Stimulated activated CD4-positive, alpha-beta T cell treated with anti-CD3 and anti-CD28 coated beads, Interleukin-2, amount 100 ng/mL, for 48 hours (primary cell): ENCODE results near the gene FGB.

Source experiments
- DNase-seq, 2 donors: peaks; one replicate each; pipeline ENCODE4 v3.0.0-alpha.2; 2020

Gene FGB

GRCh38 chr4:154562697-154563254 lies at the start of gene FGB:
Gene FGB, plus strand, starts transcription at chr4:154563011. Its CDS starts 8 bp downstream, at chr4:154563019.
- DNase-seq = no peak

DNA sequence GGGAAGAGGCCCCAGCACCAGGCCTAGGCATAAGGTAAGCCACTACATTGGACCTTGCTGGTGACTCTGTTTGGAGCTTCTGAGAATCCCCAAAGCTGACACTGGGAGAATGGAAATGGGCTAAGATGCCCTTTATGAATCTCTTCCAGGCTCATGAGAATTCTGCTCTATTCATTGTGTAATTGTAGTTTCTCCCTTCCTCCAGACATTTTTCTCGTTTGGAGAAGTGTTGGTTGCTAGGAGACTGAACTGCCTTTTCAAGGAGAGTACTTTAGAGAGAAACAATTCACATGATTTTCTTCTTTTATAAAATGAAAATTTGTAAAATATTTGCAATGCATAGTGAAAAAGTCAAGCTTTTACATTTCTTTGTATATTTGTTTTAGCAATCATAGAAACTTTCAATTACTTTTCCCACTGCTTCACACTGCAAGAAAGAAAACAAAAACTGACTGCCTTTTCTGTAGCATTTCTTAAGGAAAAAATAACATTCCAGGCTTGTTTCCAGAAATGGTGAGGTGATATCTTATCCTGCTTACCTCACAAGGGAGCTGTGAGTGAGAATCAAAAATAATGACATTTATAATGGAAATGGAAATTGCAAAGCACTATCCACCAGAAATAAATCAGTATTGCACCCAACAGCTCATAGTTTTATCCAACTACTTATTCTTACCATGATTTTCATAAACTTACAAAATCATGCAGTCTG lies 46.3 kb upstream of the FGB start:
- no peak for DNase-seq

- no peak for DNase-seq
Measured at GRCh38 chr4:154517591-154517990, 45.2 kb upstream of the FGB start.

GRCh38 chr4:154519214-154519613 lies 43.6 kb upstream of the FGB start:
- DNase-seq = no peak

DNA sequence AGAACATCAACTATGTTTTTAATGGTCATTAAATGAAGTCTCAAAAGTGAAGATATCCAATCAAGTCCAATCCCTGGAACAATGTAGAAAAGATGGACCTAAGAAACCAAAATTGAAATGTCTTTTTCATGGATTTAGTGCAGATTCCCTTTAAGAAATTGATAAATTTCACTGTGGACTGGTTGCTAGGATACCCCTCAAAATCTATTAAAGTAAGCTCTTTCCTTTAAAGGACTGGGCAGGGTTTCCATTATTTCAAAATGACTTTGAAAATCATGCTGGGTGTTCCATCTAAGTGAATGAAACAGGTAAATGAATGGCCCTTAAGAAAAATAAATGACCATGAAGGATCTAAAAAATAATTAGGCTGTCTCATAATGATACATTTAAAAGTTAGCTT lies 41.2 kb upstream of the FGB start:
- DNase-seq = no peak

DNA sequence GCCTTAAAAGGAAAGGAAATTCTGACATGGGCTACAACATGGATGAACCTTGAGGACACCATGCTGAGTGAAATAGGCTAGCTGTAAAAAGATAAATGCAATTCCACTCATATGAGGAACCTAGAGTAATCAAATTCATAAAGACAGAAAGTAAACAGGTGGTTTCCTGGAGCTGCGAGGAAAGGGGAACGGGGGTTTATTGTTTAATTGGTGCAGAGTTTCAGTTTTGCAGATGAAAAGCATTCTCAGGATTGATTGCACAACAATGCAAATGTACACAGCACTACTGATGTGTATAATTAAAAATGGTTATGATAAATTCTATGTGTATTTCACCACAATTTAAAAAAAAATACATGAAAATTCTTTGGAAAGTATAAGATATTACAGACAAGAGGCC lies 36.7 kb upstream of the FGB start:
- no peak for DNase-seq

- no peak for DNase-seq
Measured at GRCh38 chr4:154527308-154527707, 35.5 kb upstream of the FGB start.

GRCh38 chr4:154528869-154529268 lies 33.9 kb upstream of the FGB start:
- DNase-seq = no peak

DNA sequence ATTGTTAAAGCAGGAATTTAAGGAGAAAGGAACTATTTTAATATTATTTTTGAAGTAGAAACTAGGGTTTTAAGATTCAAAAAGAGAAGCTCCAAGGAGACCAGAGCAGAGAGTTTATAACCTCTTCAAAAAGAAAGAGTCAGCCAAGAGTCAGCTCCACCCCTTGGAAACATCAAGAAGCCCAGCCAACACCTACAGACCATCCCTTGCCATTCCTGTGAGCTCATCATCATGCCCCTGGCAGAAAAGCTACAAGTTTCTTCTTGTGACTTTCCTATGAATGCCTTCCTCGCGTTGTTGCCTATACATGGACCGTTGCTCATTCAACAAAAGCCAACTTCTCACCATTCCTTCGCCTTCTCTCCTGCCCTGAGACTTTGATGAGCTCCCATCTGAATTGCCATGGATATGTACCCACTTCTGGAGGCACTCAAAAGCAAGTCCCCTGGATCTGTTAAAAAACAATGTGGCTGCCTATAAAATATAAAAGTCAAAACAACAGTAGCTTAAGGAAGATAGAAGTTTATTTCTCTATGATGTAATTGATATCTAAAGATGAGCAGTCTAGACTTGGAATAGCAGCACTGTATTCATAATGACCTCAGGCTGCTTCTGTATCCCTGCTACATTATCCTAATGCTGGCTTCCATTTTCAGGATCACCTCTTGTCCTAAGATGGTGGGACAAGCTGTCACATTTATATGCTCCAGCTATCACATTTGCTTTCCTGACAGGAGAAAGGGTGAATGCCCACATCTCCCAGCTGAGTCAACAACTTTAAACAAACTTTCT lies 32.9 kb upstream of the FGB start:
- no peak for DNase-seq

DNA sequence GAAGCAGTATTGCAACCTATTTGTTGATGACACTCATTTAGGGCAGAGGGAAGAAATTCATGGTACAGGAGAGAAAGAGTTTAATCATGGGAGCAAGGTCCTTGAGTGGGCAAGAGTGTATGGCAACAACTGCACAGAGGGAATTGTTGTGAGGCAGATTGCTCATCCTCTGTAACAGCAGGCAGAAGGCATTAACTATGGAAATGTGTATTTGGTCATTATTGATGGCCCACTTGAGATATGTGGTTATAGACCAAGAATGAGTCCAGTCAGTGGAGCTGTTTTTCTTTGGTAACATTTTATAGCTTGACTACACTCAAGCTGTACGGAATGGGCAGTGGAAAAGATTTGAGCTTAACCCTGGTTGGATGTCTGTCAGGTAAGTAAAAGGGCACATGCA lies 28.5 kb upstream of the FGB start:
- no peak for DNase-seq

GRCh38 chr4:154542271-154542879 lies 20.4 kb upstream of the FGB start:
- DNase-seq = no peak

DNA sequence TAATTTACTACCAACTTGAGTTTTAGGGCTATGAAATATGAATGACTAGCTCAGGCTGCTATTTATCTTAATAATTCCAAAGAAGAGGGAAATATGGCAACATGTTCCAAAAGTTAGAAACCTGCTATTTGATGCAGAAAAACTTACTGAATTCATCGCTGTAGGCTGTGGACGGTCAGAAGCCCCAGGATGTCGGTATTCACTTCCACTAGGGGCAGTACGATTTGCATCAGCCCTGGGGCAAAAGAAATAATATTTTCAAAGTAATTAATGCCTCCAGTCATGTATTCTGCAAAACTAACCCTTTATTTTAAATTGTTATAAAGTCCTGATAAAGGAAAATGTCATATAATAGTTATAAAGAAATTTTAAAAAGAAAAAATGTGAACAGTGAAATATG lies 17.1 kb upstream of the FGB start:
- no peak for DNase-seq

GRCh38 chr4:154549894-154550790 lies 12.7 kb upstream of the FGB start, which contains the start of gene PLRG1:
Gene PLRG1, minus strand, starts transcription at chr4:154550400. Its CDS starts 92 bp downstream, at chr4:154550308.
- DNase-seq = peak; percentile 91 to 92

- peak; percentile 48 to 49 for DNase-seq
Measured at GRCh38 chr4:154551872-154552686, 10.7 kb upstream of the FGB start.

DNA sequence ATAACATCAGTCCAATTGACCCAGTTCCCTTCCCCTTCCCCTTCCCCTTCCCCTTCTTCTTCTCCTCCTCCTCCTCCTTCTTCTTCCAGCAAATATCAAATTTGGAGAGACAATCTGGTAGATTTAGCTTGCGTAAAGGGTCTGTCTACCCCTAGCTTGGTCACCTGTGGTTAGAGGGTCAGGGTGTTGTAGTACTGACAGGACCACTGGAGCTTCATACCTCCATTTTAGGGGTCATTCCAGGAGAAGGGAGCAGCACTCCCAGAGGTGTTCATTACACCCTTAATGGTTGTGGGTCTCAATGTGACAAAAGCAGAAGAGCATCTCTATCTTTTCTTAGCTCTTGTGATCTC lies 3.7 kb upstream of the FGB start:
- no peak for DNase-seq

DNA sequence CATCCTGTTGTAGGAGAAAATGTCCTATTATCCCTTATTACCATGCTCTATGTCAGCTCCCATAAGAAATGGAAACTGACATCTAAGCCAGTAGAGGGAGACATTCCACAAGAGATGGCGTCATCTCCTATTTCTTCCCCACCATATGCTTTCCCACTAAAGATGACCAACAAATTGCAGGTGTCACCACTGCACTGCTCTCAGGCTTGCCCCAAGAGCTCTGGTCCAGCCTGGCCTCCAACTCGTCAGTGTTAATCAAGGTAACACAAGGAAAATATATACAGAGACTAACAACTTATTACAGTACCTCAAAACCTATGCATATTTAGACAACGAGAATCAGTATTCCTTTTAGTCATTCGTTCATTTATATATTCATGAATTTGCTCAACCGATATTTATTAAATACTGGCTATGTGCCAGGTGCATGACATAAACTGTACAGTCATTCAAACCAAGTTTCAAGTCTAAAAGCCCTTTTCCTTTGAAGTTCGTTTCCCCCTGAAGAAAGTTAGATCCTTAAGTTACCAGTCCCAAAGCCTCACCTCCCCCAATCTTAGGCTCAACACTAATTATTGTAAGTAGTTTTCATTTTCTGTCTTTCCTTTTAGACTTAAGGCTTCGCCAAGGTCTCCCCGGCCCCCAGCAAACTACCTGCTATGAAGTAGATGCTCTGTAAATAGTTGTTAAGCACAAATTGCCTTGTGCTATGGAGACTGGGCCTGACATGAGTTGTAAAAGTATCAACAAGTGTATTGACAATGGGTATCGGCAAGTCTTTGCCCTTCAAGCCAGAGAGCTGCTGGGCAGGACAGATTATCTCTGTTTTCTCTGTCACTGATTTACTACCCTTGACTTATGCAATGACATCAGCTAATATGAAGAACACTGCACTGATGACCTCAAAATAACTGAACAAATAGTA lies 3.1 kb upstream of the FGB start:
- DNase-seq = no peak

- DNase-seq = no peak
Measured at GRCh38 chr4:154560419-154560801, 2.4 kb upstream of the FGB start.

- no peak for DNase-seq
Measured at GRCh38 chr4:154560824-154561231, 2.0 kb upstream of the FGB start.

DNA sequence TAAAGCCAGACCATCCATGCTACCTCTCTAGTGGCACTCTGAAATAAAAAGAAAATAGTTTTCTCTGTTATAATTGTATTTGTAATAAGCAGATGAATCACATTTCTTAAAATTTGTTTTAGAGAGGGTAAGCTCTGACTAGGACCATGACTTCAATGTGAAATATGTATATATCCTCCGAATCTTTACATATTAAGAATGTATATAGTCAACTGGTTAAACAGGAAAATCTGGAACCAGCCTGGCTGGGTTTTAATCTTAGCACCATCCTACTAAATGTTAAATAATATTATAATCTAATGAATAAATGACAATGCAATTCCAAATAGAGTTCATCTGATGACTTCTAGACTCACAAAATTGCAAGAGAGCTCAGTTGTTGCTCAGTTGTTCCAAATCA lies 1.5 kb downstream of the FGB start:
- no peak for DNase-seq

DNA sequence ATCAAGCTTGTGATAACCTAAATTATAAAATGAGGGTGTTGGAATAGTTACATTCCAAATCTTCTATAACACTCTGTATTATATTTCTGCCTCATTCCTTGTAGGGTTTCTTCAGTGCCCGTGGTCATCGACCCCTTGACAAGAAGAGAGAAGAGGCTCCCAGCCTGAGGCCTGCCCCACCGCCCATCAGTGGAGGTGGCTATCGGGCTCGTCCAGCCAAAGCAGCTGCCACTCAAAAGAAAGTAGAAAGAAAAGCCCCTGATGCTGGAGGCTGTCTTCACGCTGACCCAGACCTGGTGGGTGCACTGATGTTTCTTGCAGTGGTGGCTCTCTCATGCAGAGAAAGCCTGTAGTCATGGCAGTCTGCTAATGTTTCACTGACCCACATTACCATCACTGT lies 2.9 kb downstream of the FGB start:
- DNase-seq = no peak
